Subcutaneous adipose tissue (tissue), 4 donors: Measurements from ENCODE around the gene TRMT5. TPM values are rescaled to one million over a fixed set of nuclear protein-coding genes. Genes with fewer than 3 reads are reported as not detected.

ENCODE experiments used
- small RNA-seq: library from RNA; depleted of rRNA; stranded (forward); fragments of <200 nt; gene quantifications from one replicate; pipeline ENCODE3, GENCODE V24; 2016
- total RNA-seq, 4 donors: library from RNA; depleted of rRNA; stranded (reverse); fragments of >200 nt; gene quantifications; one replicate each; pipeline ENCODE4 v1.1.0, GENCODE V29; 2016
- TF ChIP-seq, protein P1 (sequence below): fragments of 450-650 bp; IDR thresholded peaks from one replicate; pipeline ENCODE4 v1.5.1; 2016; ENCODE audit warnings: low read depth, mild to moderate bottlenecking, control low read depth, antibody characterized with exemption, moderate library complexity

Gene TRMT5
- total RNA-seq, 4 donors from 2014 or later, result 10.2 to 18.1 (median 13.0) TPM

DNA sequence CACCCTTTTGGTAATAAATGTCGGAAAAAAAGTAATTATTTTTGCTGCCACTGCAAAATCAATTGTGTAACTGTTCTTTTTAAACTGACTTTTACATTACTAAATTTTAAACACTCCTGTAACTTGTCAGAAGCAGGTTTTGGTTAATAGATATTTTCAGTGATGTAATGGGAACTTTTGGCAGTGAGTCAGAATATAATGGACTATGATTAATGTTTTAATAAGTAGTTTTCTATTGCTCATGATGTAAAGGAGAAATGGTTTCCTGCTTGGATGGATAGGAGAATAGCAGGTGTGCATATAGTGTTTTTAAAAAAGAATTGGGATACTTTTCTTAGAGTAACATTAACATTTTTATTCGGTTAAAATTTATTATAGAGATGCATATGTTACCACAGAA lies 58.8 kb downstream of the TRMT5 start:
- TF ChIP-seq, protein P1, sequence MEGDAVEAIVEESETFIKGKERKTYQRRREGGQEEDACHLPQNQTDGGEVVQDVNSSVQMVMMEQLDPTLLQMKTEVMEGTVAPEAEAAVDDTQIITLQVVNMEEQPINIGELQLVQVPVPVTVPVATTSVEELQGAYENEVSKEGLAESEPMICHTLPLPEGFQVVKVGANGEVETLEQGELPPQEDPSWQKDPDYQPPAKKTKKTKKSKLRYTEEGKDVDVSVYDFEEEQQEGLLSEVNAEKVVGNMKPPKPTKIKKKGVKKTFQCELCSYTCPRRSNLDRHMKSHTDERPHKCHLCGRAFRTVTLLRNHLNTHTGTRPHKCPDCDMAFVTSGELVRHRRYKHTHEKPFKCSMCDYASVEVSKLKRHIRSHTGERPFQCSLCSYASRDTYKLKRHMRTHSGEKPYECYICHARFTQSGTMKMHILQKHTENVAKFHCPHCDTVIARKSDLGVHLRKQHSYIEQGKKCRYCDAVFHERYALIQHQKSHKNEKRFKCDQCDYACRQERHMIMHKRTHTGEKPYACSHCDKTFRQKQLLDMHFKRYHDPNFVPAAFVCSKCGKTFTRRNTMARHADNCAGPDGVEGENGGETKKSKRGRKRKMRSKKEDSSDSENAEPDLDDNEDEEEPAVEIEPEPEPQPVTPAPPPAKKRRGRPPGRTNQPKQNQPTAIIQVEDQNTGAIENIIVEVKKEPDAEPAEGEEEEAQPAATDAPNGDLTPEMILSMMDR, result no peak

Small RNA genes lying within 50 kb of the gene (small RNA-seq; reads per million reads assigned to genes)
- gene RNU6-398P, result not detected

Other genes with a start within 250 kb of the TRMT5 start
- 10 to 100 TPM; 32.5 to 71.4 (median 47.7) TPM for gene MNAT1, start 246.3 kb downstream of the TRMT5 start, total RNA-seq
- 10 to 100 TPM; 20.3 to 98.6 (median 46.3) TPM for gene SLC38A6, start 166 bp upstream of the TRMT5 start, total RNA-seq